ENCODE measurements around the gene CD226.

CD226 gene

GRCh38 chr18:69889009-69889408, 58.7 kb downstream of the CD226 start (continued):
- TF ChIP-seq PRDM2 (tag by site-specific recombination; IDR thresholded peaks at IDR 0.05; ENCODE audit: borderline replicate concordance) (no peak), ZNF623 (tag by site-specific recombination; IDR thresholded peaks at IDR 0.05) (no peak), ZNF184 (tag by site-specific recombination; IDR thresholded peaks at IDR 0.05) (no peak), ZNF501 (tag by site-specific recombination; IDR thresholded peaks at IDR 0.05) (no peak), ZNF571 (tag by site-specific recombination; IDR thresholded peaks at IDR 0.05) (no peak)

GRCh38 chr18:69887256-69887655, 60.4 kb downstream of the CD226 start:
- ChIA-PET CTCF (no interaction called here), POLR2A (no interaction called here)
- H3K27ac ChIP-seq (ENCODE audit: extremely low read depth, low read depth, low read length) = no peak overlapping the region
- H3K4me1 ChIP-seq (ENCODE audit: control insufficient read depth, insufficient read depth, low read length) = no peaks in the 10 kb centered on the region
- TF ChIP-seq ZNF341 (tag by site-specific recombination; IDR thresholded peaks at IDR 0.05; ENCODE audit: low read depth) (no peak), ZNF362 (tag by site-specific recombination; IDR thresholded peaks at IDR 0.05) (no peak), ZNF391 (tag by site-specific recombination; IDR thresholded peaks at IDR 0.05; ENCODE audit: borderline replicate concordance, low read depth) (no peak), ZBTB20 (tag by site-specific recombination; IDR thresholded peaks at IDR 0.05) (no peak), ZNF626 (tag by site-specific recombination; IDR thresholded peaks at IDR 0.05) (no peak), ZNF701 (tag by site-specific recombination; IDR thresholded peaks at IDR 0.05) (no peak), ZNF138 (tag by site-specific recombination; IDR thresholded peaks at IDR 0.05; ENCODE audit: borderline replicate concordance) (no peak), ZBTB1 (tag by site-specific recombination; IDR thresholded peaks at IDR 0.05) (no peak), SETDB1 (IDR thresholded peaks at IDR 0.05; ENCODE audit: insufficient read length, low read length) (no peak), ZNF19 (tag by site-specific recombination; IDR thresholded peaks at IDR 0.05; ENCODE audit: low read depth) (no peak), GFI1B (tag by site-specific recombination; IDR thresholded peaks at IDR 0.05) (no peak)
- TF ChIP-seq, protein P1, sequence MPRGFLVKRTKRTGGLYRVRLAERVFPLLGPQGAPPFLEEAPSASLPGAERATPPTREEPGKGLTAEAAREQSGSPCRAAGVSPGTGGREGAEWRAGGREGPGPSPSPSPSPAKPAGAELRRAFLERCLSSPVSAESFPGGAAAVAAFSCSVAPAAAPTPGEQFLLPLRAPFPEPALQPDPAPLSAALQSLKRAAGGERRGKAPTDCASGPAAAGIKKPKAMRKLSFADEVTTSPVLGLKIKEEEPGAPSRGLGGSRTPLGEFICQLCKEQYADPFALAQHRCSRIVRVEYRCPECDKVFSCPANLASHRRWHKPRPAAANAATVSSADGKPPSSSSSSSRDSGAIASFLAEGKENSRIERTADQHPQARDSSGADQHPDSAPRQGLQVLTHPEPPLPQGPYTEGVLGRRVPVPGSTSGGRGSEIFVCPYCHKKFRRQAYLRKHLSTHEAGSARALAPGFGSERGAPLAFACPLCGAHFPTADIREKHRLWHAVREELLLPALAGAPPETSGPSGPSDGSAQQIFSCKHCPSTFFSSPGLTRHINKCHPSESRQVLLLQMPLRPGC (tag by site-specific recombination; IDR thresholded peaks at IDR 0.05) = no peak
- TF ChIP-seq, protein P2, sequence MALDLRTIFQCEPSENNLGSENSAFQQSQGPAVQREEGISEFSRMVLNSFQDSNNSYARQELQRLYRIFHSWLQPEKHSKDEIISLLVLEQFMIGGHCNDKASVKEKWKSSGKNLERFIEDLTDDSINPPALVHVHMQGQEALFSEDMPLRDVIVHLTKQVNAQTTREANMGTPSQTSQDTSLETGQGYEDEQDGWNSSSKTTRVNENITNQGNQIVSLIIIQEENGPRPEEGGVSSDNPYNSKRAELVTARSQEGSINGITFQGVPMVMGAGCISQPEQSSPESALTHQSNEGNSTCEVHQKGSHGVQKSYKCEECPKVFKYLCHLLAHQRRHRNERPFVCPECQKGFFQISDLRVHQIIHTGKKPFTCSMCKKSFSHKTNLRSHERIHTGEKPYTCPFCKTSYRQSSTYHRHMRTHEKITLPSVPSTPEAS (tag by site-specific recombination; IDR thresholded peaks at IDR 0.05) = no peak
- TF ChIP-seq, protein P3, sequence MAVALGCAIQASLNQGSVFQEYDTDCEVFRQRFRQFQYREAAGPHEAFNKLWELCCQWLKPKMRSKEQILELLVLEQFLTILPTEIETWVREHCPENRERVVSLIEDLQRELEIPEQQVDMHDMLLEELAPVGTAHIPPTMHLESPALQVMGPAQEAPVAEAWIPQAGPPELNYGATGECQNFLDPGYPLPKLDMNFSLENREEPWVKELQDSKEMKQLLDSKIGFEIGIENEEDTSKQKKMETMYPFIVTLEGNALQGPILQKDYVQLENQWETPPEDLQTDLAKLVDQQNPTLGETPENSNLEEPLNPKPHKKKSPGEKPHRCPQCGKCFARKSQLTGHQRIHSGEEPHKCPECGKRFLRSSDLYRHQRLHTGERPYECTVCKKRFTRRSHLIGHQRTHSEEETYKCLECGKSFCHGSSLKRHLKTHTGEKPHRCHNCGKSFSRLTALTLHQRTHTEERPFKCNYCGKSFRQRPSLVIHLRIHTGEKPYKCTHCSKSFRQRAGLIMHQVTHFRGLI (tag by site-specific recombination; IDR thresholded peaks at IDR 0.05) = no peak
- TF ChIP-seq, protein P4, sequence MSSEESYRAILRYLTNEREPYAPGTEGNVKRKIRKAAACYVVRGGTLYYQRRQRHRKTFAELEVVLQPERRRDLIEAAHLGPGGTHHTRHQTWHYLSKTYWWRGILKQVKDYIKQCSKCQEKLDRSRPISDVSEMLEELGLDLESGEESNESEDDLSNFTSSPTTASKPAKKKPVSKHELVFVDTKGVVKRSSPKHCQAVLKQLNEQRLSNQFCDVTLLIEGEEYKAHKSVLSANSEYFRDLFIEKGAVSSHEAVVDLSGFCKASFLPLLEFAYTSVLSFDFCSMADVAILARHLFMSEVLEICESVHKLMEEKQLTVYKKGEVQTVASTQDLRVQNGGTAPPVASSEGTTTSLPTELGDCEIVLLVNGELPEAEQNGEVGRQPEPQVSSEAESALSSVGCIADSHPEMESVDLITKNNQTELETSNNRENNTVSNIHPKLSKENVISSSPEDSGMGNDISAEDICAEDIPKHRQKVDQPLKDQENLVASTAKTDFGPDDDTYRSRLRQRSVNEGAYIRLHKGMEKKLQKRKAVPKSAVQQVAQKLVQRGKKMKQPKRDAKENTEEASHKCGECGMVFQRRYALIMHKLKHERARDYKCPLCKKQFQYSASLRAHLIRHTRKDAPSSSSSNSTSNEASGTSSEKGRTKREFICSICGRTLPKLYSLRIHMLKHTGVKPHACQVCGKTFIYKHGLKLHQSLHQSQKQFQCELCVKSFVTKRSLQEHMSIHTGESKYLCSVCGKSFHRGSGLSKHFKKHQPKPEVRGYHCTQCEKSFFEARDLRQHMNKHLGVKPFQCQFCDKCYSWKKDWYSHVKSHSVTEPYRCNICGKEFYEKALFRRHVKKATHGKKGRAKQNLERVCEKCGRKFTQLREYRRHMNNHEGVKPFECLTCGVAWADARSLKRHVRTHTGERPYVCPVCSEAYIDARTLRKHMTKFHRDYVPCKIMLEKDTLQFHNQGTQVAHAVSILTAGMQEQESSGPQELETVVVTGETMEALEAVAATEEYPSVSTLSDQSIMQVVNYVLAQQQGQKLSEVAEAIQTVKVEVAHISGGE (tag by site-specific recombination; conservative IDR thresholded peaks at IDR 0.05; ENCODE audit: low read depth) = no peak
- no peaks in the 10 kb centered on the region for H3K9me3 ChIP-seq (ENCODE audit: control insufficient read depth, insufficient read depth, low read depth, low read length)
- H3K4me3 ChIP-seq (ENCODE audit: low read depth, low read length) = no peak overlapping the region
- no peaks in the 10 kb centered on the region for H3K36me3 ChIP-seq (ENCODE audit: control insufficient read depth in 2 of 2, insufficient read depth in 1 of 2, low read length in 2 of 2)

All from HEK293 (cell line).